GM19193 (cell line): ENCODE data around the gene ACOX3.

Experiments
- POLR2A ChIP-seq: IDR thresholded peaks from 4 replicates; pipeline ENCODE4 v1.6.1; 2011; ENCODE audit not compliant: insufficient read depth, insufficient read length; ENCODE audit errors: extremely low read depth

The ACOX3 gene

DNA sequence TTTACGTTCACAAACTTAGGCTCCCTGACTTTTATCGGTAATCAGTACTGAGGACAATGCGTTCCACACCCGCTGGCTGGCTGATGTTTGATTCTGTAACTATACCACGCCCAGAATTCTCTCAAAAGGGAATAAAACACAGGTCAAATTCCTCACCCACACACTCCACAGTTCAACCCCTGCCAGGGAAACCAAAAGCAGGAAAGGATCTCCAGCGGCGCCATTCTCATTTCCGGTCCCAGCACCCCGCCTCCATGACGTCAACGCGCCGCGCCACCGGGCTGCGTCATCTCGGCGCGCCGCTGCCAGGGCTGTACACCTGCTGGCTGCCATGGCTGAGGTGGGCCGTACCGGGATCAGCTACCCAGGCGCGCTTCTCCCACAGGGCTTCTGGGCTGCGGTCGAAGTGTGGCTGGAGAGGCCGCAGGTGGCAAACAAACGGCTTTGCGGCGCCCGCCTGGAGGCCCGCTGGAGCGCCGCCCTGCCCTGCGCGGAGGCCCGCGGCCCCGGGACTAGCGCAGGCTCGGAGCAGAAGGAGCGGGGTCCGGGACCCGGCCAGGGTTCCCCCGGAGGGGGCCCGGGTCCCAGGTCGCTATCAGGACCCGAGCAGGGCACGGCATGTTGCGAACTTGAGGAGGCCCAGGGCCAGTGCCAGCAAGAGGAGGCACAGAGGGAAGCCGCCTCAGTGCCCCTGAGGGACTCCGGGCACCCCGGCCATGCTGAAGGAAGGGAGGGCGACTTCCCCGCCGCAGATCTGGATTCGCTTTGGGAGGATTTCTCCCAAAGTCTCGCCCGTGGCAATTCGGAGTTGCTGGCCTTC, at the start of gene ACOX3, which contains the start of gene TRMT44:
TSS of gene ACOX3 (minus strand) at position 232 of the 820 bp plus-strand sequence. CDS start 24,202 bp downstream, outside the sequence.
TSS of gene TRMT44 (plus strand) at position 286 of the 820 bp plus-strand sequence. CDS start at position 332, 46 bp downstream.
- TF ChIP-seq POLR2A = no peak

DNA sequence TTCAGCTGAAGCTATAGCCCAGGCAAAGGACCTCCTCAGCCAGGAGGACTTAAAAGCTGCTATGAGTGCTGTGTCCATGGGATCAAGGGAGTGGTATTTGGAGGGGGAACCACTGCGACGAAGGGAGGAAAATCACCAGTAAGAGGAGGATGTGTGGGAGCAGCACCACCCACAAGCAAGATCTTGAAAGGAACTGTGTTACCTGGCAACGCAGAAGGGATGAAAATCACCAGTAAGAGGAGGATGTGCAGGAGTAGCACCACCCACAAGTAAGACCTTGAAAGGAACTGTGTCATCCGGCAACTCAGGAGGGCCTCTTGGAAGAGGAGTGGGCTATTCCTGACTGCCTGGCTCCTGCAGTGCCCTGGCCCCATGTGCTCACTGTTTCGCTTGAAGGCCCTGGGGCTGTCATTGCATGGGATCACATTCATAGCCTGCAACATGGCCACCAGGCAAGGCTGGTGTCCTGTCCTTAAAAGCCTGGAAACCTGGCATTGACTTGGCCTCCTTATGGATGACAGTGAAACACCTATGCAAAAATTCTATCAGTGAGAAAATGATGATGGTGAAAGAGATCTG, 48.4 kb upstream of the ACOX3 start:
- no peak for TF ChIP-seq POLR2A

DNA sequence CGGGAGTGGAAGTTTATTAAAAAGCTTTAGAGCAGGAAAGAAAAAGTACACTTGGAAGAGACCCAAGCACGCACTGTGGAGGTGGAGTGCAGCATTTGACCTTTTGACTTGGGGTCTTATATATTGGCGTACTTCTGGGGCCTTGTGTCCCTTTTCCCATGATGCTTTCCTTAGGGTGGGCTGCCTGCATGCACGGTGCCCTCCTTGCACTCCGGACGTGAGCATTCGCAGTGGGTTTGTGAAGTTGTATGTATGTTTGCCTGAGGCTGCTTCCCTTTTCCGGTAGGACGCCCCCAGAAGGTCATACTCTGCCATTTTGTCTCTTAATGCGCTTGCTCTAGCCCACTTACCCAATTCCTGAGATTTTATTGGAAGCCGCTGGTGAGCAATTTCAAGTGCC, 39.7 kb upstream of the ACOX3 start:
- TF ChIP-seq POLR2A = no peak

DNA sequence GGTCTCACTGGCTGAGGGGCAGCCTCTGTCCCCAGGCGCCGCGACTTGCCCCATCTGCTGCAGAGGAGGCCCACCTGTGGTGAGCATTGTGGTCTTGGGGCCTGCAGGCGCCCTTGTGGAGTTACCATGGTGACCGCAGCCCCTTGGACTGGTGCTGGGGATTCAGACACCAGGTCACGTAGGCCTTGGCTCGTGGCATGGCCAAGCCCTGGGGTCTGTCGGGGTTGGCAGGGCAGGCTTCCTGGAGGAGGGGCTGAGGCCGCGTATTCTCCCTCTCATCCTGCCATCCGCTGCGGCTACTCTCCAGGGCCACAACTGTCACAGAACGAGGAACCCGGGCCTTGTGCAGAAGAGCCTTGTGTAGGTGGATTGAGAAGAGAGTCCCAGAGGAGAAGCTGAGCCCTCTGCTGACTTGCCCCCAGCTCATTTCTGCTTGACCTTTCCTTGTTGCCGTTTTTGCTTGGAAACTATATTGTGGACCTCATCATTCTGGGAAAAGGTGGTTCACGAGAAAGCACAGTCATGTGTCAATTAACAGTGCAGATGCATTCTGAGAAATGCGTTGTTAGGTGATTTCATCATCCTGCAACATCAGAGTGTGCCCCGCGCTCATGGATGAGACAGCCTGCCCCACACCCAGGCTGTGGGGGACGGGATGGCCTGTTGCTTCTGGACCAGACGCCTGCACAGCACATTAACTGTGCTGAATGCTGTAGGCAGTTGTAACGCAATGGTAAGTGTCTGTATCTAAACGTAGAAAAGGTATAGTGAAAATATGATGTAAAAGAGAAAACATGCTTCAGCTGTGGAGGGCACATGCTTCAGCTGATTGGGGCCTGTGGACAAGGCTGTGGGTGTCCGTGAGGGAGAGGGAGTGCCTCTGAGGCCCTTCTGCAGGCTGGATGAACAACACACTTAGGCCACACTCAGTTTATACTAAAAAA, 38.5 kb upstream of the ACOX3 start:
- no peak for TF ChIP-seq POLR2A

DNA sequence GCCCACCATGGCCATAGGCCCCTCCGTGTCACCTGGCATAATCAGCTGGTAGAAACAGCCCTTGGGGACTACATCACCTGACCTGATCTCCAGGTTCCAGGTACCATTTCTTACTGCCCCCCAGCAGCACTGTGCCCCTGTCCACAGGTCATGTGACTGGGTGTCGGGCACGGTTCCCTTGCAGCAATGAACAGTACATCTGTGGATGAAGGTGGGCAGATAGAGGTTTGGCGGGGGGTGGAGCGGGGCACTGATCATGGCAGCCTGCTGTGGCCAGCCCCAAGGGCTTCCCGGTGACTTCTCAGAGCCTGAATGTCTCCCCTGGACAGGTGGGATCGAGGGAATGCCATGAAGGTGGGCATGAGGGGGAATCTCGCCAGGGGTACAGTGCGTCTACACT, 37.8 kb upstream of the ACOX3 start:
- TF ChIP-seq POLR2A = no peak

DNA sequence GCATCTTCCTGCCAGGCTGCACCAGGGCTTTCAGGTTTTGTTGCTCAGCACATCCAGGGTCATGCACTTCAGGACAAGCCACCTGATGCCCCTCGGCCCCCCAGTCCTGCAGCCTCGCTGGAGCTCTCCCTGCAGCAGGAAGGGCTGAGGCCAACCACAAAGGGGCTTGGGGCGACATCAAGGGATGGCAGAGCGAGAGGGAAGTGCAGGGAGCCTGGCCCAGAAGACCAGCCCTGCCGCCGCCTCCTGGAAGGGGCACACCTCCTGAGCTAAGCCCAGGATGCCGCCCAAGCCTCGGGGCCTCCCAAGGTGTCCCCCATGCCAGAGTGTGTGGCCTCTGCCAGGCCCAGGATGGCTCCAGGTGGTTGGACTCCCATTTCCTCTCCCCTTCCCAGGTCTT, 37.2 kb upstream of the ACOX3 start:
- TF ChIP-seq POLR2A = no peak

DNA sequence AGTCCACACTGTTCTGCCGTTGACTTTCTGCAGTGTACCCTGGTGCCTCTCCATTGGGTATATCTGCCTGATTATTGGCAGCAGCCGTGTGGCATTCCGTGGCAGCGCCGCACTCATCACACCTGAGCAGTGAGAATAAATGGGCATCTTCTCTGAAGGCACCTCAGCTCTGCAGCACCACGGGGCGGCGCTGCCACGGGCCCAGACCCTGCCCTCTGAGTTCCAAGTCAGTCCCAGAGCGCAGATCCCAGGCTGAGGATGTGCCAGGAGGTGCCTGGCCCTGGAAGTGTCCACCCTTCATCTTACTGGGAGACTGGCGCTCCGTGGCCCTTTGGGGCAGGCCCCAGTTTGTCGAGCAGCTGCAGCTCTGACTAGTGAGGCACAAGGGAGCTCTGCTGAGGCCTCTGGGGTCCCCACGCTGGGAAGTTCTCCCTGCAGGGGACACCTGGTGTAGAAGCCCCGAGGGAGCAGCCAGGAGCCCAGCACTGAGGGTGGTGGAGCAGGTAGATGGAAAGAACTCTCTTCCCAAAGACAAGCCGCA, 36.6 kb upstream of the ACOX3 start:
- no peak for TF ChIP-seq POLR2A

DNA sequence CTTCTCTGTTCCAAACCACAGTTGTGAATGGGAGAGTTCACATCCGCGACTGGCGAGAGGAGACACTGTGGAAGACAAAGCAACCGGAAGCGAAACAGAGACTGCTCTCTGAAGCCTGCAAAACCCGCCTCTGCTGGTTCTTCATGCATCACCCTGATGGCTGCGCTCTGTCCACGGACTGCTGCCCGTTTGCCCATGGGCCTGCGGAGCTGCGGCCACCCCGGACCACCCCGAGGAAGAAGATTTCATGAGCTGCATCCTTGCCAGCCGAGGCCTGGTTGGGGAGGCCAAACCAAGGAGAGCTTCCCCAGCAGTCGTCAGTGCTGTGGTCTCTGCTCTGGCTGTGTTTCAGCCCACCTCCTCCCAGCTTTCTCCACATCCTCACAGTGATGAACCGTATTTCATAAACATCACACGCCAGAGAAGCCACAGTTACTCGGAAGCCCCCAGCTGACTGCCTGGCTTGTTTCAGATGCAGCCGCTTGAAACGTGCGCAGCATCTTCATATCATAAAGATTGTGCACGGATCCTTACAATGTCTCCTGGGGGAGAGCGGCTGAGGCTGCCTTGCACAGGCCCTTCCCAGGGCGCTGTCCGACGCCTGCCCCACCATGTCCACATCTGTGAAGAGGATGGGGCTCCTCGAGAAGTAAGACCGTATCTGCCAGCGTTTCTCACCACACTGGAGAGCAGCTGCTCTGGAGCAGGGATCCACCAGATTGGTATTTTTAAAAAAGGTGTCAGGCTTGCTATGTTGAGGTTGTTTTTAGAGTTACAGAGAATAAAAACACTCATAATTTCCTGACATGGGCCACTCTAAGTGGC, 35.4 kb upstream of the ACOX3 start:
- TF ChIP-seq POLR2A = no peak

DNA sequence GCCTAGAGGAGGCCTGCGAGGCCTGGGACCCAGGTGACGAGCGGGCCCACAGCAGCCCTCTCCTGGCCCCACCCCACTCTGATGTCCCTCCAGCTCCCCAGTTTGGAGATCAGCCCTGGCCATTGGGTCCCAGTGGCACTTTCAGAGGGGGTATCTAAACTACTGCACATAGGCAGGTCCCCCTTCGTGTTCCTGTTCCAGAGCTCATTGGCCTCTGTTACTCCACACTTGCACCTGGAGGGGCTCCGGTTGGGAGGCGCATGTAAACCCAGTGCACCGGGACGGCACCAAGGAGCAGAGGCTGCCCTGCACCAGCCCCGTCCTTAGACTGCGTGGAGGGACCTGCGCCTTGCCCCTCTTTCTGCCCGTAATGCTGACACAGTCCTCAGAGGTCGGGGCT, 34.3 kb upstream of the ACOX3 start:
- no peak for TF ChIP-seq POLR2A

DNA sequence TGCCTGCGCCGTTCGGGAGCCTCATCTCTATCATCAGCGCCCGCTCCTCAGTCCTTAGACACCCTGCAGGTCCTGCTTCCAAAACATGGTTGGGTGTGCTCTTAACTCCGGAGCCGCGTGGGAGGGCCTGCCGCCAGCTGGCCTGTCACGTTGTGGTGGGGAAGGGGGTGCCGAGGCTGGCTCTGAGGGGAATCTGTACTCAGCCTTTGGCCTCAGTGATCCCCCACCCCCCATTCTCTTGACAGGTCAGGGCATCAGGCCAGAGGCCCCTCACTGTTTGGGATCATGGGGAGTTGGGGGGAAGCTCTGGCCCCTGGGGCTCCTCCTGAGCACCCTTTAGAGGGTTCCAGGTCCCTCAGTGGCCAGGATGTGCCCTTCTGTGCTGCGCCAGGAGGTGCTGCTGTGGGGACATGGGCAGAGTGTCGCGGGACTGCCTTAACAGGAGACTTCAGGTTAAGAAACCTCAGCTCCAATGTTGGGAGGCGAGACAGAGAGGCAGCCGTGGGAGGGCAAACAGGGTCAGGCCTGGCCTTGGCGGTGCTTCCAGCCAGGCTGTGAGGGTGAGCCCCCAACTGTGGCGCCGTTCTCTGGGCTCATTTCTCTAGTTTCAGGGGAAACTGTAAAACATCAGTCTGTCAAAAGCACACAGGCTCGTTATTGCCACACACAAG, 33.5 kb upstream of the ACOX3 start:
- TF ChIP-seq POLR2A = no peak

DNA sequence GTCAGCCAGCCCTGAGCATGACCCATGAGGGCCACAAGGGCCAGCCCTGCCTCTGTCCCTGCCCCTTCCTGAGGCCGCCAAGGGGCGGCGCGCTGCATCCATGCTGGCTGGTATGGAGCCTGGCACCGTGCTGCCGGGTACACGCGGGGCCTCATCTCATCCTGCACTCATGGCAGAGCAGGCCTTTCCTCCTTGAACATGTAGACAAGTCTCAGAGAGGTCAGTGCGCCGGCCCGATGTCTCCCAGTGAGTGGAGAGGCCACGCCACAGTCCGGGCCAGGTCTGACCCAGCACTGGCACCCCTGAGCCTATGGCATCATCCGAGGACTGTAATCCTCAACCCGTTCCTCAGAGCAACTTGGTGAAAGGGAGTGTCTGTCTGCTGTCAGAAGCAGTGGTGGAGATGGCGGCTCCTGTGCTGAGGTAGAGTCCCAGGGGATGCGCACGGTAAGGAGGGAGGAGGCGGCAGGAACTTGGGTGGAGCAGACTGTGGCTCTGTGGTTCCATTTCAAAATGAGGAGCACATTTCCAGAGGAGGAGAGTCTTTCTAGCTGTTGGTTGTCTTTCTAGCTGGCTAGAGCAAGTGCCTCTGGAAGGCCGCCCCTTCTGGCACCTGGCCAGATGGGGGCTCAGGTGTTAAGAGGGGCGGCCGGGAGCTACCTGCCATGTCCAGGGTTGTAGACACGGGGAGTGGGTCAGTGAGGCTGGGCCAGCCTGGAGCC, 32.8 kb upstream of the ACOX3 start:
- no peak for TF ChIP-seq POLR2A

DNA sequence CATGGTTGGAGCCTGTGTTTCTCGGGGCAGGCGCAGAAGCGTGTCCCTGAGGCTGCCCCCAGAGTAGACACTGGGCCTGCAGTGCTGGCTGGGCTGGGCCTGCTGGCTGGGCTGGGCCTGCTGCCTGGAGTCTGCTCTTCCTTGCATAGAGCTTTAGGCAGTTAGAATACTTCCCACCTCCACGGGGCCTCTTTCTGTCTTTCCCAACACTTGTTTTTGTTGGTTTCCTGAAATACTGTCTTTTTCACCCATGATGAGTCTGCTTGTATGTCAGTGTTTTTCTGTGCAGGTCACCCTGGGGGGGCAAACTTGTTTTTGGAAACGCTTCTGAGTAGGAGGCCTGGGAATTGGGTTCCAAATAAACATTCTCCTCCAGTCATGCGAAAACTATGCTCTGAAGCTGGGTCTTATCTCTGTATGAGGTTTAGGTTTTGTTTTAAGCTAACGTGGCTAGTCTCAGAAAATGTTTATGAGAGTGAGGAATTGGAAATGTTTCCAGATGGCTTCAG, 32.2 kb upstream of the ACOX3 start:
- TF ChIP-seq POLR2A = no peak

DNA sequence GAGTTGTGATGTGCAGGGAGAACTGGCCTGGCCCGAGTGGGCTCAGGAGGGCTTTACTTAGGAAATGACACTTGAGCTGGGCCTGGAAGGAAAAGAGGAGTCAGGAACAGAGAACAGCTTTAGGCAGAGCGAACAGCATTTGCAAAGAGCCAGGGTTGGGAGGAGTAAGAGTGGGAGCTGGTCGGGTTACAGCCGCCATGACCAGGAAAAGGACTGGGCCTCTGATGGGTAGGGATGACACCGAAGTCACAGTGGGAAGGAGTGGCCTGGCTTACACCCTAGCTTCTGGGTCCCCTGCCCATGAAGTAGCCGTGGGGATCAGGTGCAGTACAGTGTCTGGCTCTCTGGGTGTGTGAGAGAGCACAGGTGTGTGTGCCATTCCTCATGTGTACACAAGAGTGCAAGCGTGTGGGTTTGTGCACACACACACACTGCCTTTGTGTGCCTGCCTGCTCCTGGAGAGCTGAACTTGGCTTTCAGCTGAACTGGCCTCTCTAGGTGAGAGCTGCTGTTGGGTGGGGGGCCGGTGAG, 31.7 kb upstream of the ACOX3 start:
- no peak for TF ChIP-seq POLR2A

DNA sequence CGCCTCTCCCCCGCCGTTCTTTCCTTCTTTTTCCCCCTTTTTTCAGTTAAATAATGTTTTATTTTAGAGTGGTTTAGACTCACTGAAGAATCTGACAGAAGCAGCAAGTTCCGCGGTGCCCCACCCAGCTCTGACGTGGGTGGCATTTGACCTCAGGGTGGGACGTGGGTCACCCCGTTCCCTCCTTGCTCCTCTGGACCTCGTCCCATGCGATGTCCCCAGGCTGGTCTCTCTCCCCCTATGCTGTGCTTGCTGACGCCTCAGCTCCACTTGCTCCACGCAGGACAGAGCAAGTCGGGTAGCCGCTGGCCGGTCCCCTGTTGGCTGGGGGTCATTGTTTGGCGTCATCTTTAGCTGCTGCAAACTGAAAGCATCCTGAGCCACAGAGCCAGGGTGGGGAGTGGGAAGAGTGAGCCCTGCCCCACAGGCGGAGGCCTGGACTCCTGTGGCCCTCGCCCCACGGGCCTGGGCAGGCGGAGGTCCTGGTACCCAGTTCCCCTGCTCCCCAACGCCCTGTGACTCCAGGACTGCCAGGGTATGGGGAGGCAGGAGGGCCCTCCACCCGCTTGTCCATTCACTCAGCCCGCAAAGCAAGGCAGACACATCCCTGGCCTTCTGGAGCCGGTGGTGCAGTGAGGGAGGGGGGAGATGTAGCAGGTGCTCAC, 30.8 kb upstream of the ACOX3 start:
- no peak for TF ChIP-seq POLR2A
